ENCODE measurements around the gene NBPF4.
"Not testable (repeated sequence)": the region's sequence is repeated elsewhere in the genome, so short reads cannot be mapped to it uniquely, and the experiment has no call there.

NBPF4 gene

GRCh38 chr1:108243976-108244375 lies at the start of gene NBPF4:
NBPF4 (minus strand) TSS chr1:108244076; CDS start chr1:108243761, 315 bp downstream.
- not testable (repeated sequence) for DNase-seq

- DNase-seq = not testable (repeated sequence)
Observed at GRCh38 chr1:108282528-108283257, 38.8 kb upstream of the NBPF4 start.

GRCh38 chr1:108272485-108273327 lies 28.8 kb upstream of the NBPF4 start:
- not testable (repeated sequence) for DNase-seq

GRCh38 chr1:108267097-108267496 lies 23.2 kb upstream of the NBPF4 start:
- not testable (repeated sequence) for DNase-seq

GRCh38 chr1:108261967-108262366 lies 18.1 kb upstream of the NBPF4 start:
- DNase-seq = not testable (repeated sequence)

- not testable (repeated sequence) for DNase-seq
Observed at GRCh38 chr1:108261519-108261918, 17.6 kb upstream of the NBPF4 start.

GRCh38 chr1:108260578-108261259 lies 16.8 kb upstream of the NBPF4 start:
- not testable (repeated sequence) for DNase-seq

GRCh38 chr1:108255426-108255825 lies 11.6 kb upstream of the NBPF4 start:
- DNase-seq = not testable (repeated sequence)

- not testable (repeated sequence) for DNase-seq
Observed at GRCh38 chr1:108239426-108239825, 4.5 kb downstream of the NBPF4 start.

- not testable (repeated sequence) for DNase-seq
Observed at GRCh38 chr1:108235308-108235707, 8.6 kb downstream of the NBPF4 start.

- not testable (repeated sequence) for DNase-seq
Observed at GRCh38 chr1:108232183-108232582, 11.7 kb downstream of the NBPF4 start.

GRCh38 chr1:108229976-108230375 lies 13.9 kb downstream of the NBPF4 start:
- not testable (repeated sequence) for DNase-seq

GRCh38 chr1:108227772-108228171 lies 16.1 kb downstream of the NBPF4 start:
- not testable (repeated sequence) for DNase-seq

- not testable (repeated sequence) for DNase-seq
Observed at GRCh38 chr1:108226855-108227254, 17.0 kb downstream of the NBPF4 start.

- not testable (repeated sequence) for DNase-seq
Observed at GRCh38 chr1:108223226-108223625, 20.6 kb downstream of the NBPF4 start.

GRCh38 chr1:108217515-108218174 lies 26.2 kb downstream of the NBPF4 start:
- DNase-seq = not testable (repeated sequence)

- DNase-seq = not testable (repeated sequence)
Observed at GRCh38 chr1:108217007-108217406, 26.9 kb downstream of the NBPF4 start.

- not testable (repeated sequence) for DNase-seq
Observed at GRCh38 chr1:108216028-108216890, 27.6 kb downstream of the NBPF4 start.

GRCh38 chr1:108214641-108215465 lies 29.0 kb downstream of the NBPF4 start:
- DNase-seq = peak; percentile 40

- DNase-seq = no peak
Observed at GRCh38 chr1:108211014-108211413, 32.9 kb downstream of the NBPF4 start.

Measured in inflammatory macrophage treated with lipopolysaccharide for 4 hours (primary cell).